ENCODE data around the gene GRIA1.

The GRIA1 gene

DNA sequence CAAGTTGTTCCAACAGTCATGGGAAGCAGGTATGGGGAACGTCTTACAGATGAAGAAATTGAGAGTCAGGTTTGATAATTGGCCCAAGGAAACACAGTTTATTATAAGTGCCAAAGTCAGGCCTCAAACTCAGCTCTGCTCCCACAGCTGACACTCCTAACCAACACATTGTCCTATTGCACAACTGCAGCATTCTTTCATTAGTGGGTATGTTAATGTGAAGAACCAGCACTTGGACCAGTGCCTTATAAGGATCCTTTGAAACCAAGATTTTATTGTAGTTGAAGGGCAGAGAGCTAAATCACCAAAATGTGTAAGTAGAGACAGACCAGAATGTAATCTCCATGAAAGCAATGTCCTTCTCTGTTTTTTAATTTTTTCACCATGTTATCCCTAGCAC, 56.1 kb downstream of the GRIA1 start:
- DNase-seq (ENCODE audit: low spot score), result no peak
- no peak for FAIRE-seq

DNA sequence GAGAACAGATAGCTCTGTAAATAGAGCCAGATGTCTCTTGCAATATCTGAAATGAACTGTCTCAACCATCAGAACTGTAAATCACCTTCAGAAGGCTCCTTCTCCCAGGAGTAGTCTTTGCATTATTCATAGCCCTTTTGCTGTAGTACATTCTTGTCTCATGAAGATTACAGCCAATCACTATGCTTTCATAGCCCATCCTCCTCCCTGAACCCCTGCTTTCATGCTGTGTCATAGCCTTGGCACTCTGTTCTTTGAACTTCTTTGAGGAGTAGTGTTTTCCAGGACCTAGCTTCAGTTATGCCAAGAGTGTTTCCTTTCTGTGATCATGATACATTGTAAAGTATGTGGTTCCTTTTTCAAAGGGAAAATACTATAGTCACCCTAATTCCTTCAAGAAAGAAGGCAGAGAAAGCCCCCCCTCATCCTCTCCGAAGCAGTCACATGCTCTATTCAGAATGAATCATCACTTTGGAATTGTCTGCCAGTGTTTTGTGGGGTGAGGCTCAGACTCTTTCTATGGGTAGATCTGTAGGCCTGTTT, 61.1 kb downstream of the GRIA1 start:
- FAIRE-seq, result peak; percentile 66
- peak; percentile 82 for DNase-seq (ENCODE audit: low spot score)

DNA sequence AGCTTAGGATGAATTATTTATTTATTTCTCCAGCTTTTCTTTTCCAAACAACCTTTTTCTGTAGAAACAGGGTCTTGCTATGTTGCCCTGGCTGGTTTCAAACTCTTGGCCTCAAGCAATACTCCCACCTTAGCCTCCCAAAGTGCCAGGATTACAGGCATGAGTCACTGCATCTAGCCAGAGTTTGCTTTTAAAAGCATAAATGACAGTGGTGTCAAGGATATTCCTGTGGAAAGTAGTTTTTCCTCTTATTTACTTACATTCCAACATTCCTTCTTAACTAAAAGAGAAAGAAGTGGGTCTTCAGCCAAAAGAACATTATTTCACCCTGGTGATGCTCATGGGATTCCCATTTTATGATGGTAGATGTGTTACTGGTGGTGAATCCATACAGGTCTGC, 62.4 kb downstream of the GRIA1 start:
- DNase-seq (ENCODE audit: low spot score) (no peak), FAIRE-seq (no peak)

DNA sequence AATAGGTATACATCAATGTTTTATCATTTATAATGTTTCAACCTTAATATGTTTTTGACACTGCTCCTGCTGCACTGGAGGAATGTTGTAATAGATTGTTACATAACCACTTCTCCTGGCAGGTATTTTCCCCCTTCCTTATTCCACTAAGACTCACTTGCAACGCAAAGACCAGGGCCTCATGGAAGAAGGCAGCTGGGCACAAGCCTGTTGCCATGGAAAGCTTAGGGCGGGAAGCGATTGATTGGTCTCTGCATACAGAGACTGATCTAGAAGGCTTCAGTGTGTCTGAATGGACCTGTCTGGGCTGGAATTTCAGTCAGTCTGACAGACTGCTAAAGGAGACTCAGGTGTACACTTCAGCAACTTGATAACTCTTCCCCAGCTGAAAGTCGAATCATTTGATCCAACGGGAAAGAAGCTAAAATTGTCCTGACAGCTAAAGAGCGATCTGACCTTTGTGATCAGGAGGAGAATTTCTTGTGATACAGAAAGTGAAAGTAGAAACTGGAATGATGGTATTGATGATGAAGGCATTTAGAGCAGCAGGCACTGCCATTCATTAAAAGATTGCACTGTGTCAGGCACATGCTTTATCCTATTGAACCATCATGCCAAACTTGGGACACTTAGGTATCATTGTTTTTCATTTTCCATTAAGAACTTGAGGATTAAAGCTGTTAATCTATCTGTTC, 65.1 kb downstream of the GRIA1 start:
- DNase-seq (ENCODE audit: low spot score), result no peak
- no peak for FAIRE-seq

DNA sequence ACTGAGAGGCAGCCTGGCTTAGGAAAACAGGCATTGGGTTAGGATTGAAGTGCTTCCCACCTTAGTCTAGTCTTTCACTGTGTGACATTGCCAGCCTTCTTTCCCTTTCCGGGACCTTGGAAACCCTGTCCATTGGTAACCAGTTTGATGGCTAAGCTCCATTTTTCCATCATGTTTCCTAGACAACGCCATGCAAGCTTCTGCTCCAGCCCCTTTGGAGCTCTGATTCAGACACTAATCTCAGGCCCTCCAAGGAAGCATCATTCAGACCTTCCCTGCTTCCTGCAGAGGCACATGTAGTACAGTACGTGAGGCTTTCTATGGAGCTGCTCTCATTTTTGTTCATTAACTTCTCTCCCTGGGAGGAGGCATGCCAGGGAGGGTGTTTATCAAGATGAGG, 68.5 kb downstream of the GRIA1 start:
- FAIRE-seq (no peak), DNase-seq (ENCODE audit: low spot score) (no peak)

DNA sequence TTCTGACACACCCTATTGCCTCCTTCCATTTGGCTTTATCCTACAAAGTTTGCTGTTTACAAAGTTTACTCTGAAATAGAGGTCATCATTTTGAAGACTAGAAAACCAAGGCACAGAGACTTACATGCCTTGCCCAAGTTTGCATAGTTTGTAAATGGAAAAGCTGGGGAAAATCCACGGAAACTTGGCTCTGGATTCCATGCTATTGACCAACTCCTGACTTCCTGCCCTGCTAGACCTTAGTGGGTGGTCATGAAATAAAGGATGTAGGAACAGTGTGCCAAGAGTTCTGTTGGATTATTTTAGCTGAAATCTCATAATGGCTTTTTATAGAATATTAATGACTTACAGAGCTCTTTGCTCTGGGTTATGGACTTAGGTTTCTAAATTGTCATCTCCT, 69.5 kb downstream of the GRIA1 start:
- no peak for FAIRE-seq
- DNase-seq (ENCODE audit: low spot score), result no peak

DNA sequence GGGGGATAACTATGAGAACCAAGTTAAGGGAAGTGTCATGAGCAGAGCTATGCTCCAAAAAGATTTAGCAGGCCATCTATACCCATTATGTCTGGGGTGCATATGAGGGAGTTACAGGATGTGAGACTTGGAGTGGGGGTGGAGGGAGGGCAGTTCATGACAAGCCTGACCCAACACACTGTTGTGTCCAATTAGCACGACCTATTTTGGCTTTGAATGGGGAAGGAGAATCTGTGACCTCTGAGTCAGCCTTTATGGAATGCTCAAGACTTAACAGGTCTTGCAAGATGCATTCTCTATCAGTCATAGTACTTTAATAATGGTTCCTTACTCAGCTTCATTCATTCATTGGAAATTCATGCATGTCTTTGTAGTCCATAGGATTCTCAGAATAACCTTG, 71.7 kb downstream of the GRIA1 start:
- no peak for FAIRE-seq
- peak; percentile 10 for DNase-seq (ENCODE audit: low spot score)

DNA sequence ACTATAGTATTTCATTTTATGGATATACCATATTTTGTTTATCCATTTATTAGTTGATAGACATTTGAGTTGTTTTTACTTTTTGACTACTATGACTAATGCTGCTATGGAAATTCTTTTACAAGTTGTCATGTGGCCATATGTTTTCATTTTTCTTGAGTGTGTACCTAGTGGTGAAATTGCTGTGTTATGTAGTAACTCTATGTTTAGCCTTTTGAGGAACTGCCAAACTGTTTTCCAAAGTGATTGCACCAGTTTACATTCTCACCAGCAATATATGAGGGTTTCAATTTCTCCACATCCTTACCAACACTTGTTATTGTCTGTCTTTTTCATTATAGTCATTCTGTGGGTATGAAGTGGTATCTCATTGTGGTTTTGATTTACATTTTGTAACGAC, 75.4 kb downstream of the GRIA1 start:
- FAIRE-seq, result no peak
- no peak for DNase-seq (ENCODE audit: low spot score)

DNA sequence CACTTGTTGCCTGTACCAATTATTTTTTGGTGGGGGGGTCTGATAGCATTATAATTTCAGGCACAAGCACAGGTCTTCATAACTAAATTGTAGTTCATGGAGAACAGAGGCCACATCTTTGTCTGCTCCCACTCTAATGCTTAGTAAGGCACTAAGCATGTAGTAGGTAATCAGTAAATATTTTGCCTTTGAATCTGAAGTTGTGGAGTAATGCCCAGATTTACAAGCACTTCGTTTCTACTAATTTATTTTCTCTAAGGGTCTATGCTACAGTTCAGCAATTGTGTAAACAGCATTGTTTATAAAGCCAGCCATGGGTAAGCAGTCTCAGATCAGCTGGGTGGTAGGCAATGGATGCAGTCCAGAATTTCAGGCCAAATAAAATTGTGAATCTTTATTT, 78.6 kb downstream of the GRIA1 start:
- FAIRE-seq (no peak), DNase-seq (ENCODE audit: low spot score) (no peak)

DNA sequence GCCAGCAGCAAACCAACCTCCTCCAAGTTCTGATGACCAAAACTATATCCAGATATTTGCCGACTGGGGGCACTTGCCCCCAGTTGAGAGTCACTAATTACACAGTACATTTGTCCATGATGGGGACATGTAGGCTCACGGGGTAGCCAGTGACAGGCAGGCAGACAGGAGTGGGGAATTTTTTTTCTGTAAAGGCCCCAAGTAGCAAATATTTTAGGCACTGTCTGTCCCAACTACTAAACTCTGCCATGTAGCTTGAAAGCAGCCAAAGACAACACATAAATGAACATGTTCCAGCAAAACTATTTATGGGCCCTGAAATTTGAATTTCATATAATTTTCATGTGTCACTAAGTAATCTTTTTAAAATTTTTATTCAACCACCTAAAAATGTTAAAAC, 80.7 kb downstream of the GRIA1 start:
- no peak for DNase-seq (ENCODE audit: low spot score)
- FAIRE-seq, result no peak

DNA sequence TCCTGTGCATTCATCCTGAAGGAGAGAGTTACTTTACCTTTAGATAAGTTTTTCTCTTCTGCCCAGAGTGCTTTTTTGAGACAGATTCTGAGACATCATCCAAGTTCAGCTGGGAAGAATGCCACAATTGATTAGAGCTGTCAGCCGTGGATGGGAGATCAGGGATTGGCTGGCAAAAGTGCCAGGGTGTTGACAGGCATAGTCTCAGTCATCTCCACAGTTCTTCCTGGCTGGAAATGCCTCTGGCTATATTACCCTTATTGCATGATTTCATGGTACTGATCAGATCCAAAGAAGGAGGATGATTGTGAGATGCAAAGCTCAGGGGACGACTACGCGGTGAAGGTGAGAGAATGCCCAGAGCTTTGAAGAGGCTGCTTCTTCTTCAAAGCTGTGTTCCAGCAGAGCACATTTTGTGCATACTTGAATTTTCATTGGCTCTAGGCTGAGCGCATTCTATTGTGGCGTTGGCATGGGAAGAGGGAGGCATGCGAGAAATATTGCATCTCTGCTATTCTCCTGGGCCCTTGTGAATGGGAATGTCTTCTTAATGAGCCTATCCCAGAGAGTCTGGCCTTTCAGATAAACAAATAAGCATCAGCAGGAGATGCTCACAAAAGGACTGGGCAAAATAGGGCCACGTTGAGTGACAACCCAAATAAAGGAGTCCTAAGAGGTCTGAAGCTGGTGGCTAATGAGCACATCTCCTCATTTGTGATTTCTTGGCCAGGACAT, 82.1 kb downstream of the GRIA1 start:
- DNase-seq (ENCODE audit: low spot score), result no peak
- no peak for FAIRE-seq

DNA sequence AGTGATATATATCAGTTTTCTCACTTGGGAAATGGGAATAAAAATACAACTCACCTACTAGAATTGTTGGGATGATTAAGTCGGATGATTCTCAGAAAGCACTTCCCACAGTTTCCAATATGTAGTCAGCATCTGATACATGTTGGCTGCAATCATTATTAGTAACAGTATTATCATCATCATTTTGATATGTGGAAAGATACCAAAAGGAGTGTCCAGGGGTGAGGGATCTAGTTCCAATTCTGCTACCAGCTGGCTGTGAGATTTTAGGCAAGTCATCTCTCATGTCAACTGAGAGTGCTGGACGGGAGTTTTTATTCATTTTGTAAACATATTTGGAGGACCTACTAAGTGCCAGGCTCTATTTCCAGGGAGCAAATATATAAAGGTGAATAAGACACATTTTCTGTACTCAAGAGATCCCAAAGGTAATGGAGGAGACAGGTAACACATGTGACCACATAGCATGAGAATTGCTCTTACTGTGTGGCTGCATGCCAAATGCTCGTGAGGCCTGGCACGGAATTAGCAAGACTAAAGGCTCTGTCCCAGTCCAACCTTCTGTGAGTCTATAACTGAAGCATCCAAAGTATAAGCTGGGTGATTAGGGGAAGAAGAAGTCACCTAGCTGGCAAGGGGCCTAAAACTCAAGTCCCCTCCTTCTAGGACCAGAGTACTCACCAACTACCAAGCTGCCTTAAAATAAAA, 83.0 kb downstream of the GRIA1 start:
- DNase-seq (ENCODE audit: low spot score) (no peak), FAIRE-seq (no peak)

DNA sequence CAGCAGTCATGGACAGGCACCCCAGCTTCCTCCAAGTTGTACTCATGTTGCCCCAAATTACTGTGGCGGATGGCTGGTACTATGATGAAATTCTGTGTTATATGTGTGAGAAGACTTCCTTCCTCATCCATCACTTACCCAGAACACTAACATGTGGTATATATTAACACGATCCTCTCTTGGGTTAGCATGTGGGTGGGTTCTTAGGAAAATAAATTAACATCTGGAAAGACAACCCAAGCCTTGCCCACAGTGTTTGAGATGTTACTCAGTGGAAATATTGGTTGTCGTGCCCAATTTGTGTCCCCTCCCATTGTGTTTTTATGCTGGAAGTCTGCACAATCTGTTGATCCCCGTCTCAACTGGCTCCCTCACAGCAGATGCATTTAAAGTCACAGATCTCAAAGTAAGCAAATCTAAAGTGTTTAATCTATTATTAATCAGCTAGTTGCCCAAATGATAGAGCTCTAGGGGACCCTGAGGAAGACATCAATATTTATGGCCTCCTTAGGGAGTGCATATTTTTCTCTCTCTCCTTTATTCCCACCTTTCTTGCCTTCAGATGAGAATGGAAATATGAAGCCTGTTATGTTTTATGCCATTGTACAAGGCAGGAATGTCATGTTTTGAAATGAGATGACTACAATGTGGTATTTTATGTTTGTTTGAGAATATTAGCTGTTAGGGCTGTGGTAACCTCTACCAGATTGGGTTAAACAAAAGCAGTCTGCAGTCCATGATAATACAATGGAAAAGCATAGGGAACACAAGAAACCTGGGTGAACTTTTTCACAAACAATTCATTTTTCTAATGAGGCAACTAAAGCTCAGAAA, 93.9 kb downstream of the GRIA1 start:
- no peak for DNase-seq (ENCODE audit: low spot score)

DNA sequence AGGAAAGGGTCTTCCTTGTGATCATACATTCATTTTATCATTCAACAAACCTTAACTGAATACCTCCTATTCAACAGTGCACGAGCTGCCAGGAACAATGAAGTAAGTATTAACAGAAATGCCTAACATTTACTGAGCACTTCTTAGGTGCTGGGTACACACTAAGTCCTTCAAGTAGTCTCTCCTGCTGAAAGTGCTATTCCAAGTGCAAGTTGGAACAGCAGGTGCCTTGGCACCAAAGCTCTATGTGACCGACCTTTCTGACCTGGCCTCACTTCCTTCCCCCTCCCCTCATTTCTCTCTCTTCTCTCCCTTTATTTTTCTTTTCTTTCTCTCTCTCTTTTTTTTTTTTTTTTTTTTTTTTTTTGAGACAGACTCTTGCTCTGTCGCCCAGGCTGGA, 94.5 kb downstream of the GRIA1 start:
- DNase-seq (ENCODE audit: low spot score) (no peak), FAIRE-seq (no peak)

More for the DNA sequence above, 93.9 kb downstream of the GRIA1 start:
- FAIRE-seq, result no peak

DNA sequence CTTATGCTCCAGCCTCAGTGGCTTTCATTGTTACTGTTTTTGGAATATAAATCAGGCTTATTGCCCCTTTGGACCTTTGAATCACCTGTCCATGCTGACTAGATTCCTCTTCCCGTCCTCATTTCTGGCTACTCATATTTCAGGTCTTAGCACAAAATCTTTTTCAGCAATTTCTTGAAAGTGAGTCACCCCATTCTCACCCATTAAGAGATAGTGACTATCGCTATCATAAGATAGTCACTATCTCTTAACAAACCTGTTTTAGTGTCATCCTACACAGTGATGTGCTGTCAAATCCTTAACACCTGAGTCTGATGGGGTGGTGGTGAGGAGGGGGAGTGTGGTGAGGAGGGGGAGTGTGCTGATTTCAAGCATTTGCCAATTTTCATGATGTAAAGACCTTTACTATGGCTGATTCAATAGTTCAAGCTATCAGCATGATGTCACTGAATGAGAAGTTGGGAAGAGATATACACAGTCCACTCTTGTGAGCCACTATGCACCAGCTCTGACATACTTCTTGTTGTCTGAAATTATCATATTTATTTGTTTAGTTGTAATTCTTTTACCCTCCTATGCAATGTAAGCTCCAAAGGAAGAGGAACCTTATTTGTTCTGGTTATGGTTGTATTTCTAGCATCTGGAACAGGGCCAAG, 95.3 kb downstream of the GRIA1 start:
- FAIRE-seq (no peak), DNase-seq (ENCODE audit: low spot score) (no peak)

DNA sequence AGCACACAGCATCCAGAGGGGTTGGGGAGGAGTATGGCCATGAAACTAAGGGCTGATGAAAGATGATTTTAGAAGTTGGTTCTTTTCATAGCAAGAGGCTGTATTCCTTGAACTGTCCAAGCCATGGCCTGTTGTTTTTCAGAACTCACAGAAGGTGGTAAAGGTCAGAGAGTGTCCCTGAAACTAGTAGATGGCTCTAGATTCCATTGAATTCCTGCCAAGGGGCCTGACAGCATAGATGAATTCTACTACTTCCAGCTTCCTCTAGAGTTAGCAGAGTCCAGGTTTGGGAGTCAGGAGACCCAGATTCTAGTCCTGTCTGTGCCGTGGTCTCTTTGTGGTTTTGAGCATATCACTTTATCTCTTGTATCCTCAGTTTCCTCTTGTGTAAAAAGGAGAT, 101.6 kb downstream of the GRIA1 start:
- DNase-seq (ENCODE audit: low spot score) (no peak), FAIRE-seq (no peak)

DNA sequence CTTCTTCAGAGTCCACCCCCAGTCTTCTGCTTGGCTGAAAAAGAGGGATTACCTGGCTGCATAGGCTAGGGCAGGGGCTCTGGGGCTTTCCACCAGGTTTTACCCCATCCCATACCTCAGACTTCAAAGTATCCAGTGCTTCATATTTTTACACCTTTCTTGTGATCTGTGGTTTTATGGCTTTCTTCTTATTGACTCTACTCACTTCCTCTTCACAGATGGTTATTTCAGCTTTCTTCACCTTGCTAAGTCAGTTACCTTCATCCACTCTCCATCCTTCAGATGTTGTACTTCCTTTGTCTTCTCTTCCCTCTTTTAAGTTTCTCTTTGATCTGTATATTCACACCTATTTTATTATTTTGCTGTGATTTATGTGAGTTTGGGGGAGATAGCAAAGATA, 104.3 kb downstream of the GRIA1 start:
- FAIRE-seq, result no peak
- DNase-seq (ENCODE audit: low spot score), result no peak

DNA sequence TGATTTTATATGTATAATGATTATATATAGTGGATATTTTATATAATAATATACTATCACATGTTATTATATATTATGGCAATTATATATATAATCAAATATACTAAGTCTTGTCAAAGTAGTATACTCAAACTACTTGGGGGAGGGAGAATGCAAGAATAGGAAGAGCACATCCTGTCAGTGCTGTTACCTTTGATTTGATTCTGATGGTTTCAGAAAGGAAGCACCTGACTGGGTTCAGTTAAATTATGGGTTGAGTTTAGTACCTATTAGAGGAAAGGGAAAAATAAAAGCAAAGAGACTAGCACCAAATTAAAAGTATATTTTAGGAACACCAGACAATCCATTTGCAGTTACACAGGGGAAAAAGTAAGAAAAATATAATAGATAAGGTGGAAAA, 107.6 kb downstream of the GRIA1 start:
- DNase-seq (ENCODE audit: low spot score), result no peak
- FAIRE-seq, result no peak

DNA sequence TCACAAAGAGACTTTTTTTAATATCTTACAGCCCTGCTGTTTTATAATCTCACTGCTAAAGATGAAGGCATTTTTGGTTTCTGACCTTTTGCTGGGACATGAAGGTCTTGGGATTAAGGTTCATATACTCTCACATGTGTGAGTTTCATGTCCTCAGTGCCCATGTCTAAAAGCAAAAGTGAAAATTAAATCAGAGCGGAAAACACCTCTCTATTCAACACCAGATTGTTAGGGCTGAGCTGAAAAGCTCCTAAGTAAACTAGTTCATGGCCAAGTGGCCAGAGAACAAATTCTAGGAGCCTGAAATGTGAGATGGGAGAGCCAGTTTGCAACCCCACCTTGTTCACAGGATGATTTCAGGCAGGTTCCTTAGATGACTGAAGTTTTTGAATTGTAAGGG, 110.9 kb downstream of the GRIA1 start:
- FAIRE-seq (no peak), DNase-seq (ENCODE audit: low spot score) (no peak)

DNA sequence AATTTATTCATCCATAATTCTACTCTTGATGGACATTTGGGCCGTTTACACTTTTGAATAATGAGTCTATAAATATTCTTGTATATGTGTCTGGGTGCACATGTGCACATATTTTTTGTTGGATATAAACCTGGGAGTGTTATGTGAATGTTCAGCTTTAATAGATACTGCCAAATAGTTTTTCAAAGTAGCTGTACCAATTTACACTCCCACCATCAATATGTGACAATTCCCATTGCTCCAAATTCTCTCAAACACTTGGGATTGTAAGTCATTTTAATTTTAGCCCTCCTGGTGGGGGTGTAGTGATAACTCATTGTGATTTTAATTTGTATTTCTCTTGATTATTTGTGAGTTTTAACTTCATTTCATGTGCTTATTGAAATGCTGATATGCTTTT, 114.9 kb downstream of the GRIA1 start:
- no peak for DNase-seq (ENCODE audit: low spot score)
- no peak for FAIRE-seq

DNA sequence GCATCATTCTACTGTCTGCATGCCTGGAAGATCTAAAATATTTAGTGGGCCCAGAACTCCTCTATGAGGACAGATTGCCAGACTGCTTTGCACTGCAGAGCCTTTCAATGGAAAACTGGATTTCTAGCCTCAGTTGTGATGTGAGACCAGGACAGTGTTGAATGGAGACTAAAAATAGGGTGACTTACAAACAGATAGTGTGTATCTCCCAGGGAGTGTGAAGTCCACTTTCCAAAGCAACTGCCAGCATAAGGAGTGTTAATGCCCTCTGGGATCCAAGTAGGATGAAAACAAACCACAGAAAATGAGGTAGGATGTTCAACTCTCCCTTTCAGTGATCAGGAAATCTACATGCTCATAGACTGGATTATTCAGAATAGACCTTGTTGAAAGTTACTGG, 119.5 kb downstream of the GRIA1 start:
- DNase-seq (ENCODE audit: low spot score) (no peak), FAIRE-seq (no peak)
